GM12864 (cell line): Measurements from ENCODE around the gene TMEM95.

Experiments
- DNase-seq: peaks from one replicate; pipeline ENCODE4 v3.0.0-alpha.2; 2011; ENCODE audit warnings: low read depth
- H3K4me3 ChIP-seq: 2 replicates; pipeline ENCODE4 v1.5.1; 2011; ENCODE audit warnings: mild to moderate bottlenecking, low read depth, low read length, control low read depth
- TF ChIP-seq, protein P1 (sequence below): IDR thresholded peaks from 2 replicates; pipeline ENCODE4 v1.5.1; 2011; ENCODE audit warnings: low read depth, mild to moderate bottlenecking, moderate library complexity, low read length, control low read depth, inconsistent platforms; ENCODE audit errors: missing control alignments

TMEM95 gene

DNA sequence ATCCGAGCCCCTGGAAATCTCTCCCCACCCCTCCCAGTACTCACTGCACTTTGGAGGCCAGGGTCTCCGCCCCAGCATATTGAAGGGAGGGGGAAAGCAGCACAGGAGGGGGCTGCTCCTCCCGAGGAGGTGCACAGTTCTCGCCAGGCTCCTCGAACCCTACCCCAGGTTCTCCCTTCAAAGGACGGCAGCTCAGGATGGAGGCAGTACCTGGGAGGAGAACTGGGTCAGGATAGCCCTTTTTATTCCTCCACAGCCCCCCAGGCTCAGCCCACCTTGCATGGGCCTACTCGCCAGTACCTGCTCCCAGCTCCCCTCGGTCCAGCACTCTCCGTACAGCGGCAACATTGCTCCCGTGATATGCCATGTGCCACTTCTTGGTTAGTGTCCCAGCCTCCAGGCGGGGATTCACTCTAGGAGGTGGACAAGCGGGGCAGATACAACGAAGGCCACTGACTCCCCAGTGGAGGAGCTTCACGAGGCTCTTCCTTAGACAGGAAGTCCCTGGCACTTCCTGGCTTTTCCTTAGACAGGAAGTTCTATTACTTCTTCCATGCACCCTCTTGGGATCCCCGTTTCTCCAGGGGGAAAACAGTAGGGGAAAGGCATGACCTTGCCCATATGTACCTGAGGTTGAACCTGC is 37.7 kb upstream of the TMEM95 start:
- TF ChIP-seq, protein P1, sequence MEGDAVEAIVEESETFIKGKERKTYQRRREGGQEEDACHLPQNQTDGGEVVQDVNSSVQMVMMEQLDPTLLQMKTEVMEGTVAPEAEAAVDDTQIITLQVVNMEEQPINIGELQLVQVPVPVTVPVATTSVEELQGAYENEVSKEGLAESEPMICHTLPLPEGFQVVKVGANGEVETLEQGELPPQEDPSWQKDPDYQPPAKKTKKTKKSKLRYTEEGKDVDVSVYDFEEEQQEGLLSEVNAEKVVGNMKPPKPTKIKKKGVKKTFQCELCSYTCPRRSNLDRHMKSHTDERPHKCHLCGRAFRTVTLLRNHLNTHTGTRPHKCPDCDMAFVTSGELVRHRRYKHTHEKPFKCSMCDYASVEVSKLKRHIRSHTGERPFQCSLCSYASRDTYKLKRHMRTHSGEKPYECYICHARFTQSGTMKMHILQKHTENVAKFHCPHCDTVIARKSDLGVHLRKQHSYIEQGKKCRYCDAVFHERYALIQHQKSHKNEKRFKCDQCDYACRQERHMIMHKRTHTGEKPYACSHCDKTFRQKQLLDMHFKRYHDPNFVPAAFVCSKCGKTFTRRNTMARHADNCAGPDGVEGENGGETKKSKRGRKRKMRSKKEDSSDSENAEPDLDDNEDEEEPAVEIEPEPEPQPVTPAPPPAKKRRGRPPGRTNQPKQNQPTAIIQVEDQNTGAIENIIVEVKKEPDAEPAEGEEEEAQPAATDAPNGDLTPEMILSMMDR, result no peak
- DNase-seq, result no peak
- H3K4me3 ChIP-seq, result no peak overlapping the region

DNA sequence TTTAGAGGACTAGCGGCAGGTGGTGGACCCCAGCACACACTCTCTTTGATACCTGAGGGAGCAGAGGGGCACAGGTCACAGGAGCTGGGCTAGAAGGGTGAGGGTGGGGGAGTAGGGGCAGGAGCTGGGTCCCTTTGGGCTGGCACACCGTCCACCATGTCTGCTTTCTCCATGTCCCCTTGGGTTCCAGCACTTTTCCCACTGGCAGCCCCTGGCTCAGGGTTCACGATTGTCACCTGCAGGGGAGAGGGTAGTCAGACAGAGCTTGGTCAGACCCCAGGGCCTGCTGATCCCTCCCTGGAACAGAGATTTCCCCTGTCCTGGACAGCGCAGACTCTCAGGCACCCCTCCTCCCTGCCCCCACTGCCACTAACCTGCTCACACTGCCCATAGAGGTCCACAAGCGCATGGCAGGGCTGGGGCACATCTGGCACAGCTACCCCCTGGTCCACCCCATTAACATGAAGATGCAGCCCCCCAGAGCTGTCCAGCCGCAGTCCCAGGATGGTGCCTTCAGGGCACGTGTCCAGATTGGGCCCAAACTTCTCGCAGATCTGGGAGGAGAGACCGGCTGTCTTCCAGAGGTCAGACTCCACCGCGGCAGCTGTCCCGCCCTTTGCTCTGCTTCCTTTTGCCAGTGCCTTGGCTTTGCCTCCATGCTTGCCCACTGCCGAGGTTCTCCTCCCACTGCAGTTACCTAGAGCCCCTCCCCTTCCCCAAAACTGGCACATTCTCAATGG is 36.7 kb upstream of the TMEM95 start:
- TF ChIP-seq, protein P1, result no peak
- DNase-seq, result no peak
- no peak overlapping the region for H3K4me3 ChIP-seq

DNA sequence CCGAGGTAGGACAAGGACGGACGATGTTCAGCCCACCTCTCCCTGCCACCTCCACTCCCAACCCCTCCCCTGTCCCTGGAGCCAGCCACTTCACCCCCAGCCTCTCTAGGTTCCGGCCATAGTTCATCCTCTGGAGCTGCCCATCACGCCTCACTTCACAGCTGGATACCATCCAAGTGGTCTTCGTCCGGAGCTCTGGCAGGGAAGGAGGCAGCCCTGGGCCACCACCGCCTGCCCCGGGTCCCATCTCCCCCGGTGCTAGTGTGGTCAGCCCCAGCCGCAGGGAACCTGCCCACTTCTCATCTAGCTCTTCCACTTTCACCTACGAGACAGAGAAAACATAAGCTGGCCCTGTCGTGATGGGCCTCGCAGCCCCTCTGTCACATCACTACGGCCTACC is 33.5 kb upstream of the TMEM95 start:
- DNase-seq, result no peak
- TF ChIP-seq, protein P1, result no peak
- no peak overlapping the region for H3K4me3 ChIP-seq

DNA sequence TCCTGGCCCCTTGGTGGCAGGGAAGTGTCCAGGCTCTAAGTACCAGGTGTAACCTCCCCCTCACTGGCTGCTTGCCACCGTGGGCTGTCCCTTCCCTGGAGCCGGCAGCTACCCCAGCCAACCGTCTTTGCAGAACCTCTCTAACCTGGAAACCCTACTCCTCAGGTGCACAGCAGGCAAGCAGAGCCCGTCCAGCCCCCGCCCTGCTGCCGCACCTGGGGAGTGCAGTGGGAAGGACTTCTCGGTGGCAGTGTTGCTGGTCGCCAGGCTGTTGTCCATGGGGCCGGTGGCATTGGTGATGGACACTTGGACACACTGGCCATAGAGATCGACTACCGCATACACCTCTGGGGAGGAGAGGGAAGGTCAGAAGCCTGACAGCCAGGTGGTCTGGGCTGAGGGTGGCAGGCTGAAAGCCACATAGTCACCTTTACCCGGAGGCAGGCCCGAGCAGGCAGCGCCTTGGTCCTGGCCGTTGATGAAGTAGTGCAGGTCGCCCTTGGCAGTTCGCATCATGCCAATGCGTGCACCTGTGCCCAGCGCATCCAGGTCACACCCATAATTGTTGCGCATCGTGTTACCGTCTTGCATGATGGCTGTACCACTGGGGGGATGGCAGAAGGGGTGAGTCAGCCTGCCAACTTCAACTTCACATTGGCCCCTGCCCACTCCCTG is 32.3 kb upstream of the TMEM95 start:
- TF ChIP-seq, protein P1, result no peak
- H3K4me3 ChIP-seq, result no peak overlapping the region
- no peak for DNase-seq

DNA sequence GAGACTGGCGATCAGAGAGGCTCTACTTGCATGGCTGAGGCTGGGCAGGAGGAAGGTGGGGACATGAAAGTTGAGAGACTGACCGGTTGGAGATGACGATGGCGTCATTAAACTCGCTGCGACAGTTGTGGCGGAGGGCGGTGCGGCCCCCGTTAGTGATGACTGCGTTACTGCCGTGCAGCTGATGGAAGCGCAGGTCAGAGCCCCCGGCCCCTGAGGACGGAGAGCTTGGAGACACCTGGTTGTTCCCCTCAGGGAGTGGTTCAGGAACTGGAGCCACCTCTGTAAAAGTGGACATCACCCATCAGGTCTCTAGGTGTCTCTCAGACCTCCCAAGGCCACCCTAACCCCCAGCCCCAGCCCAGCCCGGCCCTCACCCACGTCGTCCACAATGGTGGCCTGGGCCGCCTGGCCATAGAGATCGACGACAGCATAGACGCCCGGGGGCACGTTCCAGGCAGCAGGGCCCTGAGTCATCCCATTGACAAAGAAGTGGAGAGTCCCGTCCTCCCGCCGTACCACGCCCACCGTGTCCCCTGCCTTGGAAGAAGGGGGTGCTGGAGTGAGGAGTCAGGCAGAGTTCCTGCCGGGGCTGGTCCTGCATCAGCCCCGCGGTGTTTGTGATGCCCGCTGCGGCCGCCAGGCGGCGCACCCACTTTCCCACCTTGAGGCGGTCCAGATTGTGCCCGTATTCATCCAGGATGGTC is 31.1 kb upstream of the TMEM95 start:
- TF ChIP-seq, protein P1, result peak; percentile 99
- H3K4me3 ChIP-seq, result no peak overlapping the region
- no peak for DNase-seq

DNA sequence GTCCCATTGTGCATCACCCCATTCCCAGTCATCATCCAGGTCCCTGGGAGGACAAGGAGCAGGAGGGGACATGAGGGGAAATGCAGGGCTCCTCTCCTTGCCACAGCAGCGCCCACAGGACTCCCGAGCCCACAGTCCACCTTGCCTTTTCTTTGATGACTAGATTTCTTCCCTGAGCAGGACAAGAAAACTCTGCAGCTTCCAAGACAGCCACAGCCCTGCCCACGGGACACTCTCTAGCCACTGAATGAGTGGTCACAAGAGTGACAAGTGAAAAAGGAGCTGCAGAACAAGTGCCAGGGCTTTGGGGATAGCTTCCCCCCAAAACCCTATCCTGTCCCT is 30.5 kb upstream of the TMEM95 start:
- TF ChIP-seq, protein P1, result no peak
- no peak overlapping the region for H3K4me3 ChIP-seq
- DNase-seq, result no peak
